Testis (tissue), 2 donors: ENCODE data around the gene ZCCHC7.

Experiments used
- CTCF ChIP-seq, 3 experiments: fragments of 450-650 bp in 2 of 3; fragments of 200-600 bp in 1 of 3; sonication (generic) in 1 of 3; IDR thresholded peaks; one replicate each; pipeline ENCODE4 v1.5.1; 2016 to 2019; ENCODE audit warnings: antibody characterized with exemption in 3 of 3, mild to moderate bottlenecking in 2 of 3, moderate library complexity in 1 of 3
- POLR2A ChIP-seq: fragments of 450-650 bp; IDR thresholded peaks from one replicate; pipeline ENCODE4 v1.6.1; 2017; ENCODE audit warnings: antibody characterized with exemption, mild to moderate bottlenecking, moderate library complexity

- no peak for TF ChIP-seq POLR2A
- no peak for TF ChIP-seq CTCF (IDR thresholded peaks at IDR 0.05)
Measured at GRCh38 chr9:37100741-37101140, 19.6 kb upstream of the ZCCHC7 start.
